ENCODE results near the gene CHST15.

DNA sequence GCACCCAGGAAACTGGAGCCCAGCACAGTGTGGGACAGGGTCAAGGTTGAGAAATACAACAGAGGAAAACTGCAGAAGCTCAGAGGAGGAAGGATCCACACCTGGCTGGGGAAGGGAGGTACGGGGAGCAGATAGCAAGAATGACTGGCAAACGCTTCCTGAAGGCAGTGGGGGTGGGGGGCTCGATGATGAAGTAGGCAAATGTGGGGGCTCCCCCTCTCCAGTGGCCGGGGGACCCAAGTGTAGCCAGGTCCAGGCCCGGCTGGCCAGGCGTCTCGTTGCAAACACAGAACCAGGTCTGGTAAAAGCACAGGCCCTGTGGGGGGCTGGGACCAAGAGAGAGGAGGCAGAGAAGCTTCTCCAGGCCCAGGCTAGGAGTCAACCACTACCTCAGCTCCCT is 7.7 kb downstream of the CHST15 start:
- no peak for TF ChIP-seq EZH2 (IDR thresholded peaks at IDR 0.05; ENCODE audit: low read length, unreplicated experiment)
- TF ChIP-seq, protein P1, sequence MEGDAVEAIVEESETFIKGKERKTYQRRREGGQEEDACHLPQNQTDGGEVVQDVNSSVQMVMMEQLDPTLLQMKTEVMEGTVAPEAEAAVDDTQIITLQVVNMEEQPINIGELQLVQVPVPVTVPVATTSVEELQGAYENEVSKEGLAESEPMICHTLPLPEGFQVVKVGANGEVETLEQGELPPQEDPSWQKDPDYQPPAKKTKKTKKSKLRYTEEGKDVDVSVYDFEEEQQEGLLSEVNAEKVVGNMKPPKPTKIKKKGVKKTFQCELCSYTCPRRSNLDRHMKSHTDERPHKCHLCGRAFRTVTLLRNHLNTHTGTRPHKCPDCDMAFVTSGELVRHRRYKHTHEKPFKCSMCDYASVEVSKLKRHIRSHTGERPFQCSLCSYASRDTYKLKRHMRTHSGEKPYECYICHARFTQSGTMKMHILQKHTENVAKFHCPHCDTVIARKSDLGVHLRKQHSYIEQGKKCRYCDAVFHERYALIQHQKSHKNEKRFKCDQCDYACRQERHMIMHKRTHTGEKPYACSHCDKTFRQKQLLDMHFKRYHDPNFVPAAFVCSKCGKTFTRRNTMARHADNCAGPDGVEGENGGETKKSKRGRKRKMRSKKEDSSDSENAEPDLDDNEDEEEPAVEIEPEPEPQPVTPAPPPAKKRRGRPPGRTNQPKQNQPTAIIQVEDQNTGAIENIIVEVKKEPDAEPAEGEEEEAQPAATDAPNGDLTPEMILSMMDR (conservative IDR thresholded peaks at IDR 0.05; ENCODE audit: low read depth, low read length), result no peak

Measured in PC-3 (cell line).